ENCODE measurements around the gene IGSF21. TPM values are rescaled to one million over a fixed set of nuclear protein-coding genes. Genes with fewer than 3 reads are reported as not detected.
"Not testable (repeated sequence)": the region's sequence is repeated elsewhere in the genome, so short reads cannot be mapped to it uniquely, and the experiment has no call there.

The IGSF21 gene
- total RNA-seq, 1 donor from 2014 or later: 4.5 TPM

- intact Hi-C loops (cut with DNase I): no loop called here
- no peak for DNase-seq (ENCODE audit: low spot score)
- ATAC-seq: no peak
These were observed 250.1 kb downstream of the IGSF21 start for GRCh38 chr1:18357622-18358230.

- ATAC-seq: no peak
- DNase-seq (ENCODE audit: low spot score): no peak
- intact Hi-C loops (cut with DNase I): no loop called here
These were observed 251.0 kb downstream of the IGSF21 start for GRCh38 chr1:18358600-18358999.

- ATAC-seq: no peak
- intact Hi-C loops (cut with DNase I): no loop called here
- no peak for DNase-seq (ENCODE audit: low spot score)
These were observed 252.7 kb downstream of the IGSF21 start for GRCh38 chr1:18360251-18360650.

DNA sequence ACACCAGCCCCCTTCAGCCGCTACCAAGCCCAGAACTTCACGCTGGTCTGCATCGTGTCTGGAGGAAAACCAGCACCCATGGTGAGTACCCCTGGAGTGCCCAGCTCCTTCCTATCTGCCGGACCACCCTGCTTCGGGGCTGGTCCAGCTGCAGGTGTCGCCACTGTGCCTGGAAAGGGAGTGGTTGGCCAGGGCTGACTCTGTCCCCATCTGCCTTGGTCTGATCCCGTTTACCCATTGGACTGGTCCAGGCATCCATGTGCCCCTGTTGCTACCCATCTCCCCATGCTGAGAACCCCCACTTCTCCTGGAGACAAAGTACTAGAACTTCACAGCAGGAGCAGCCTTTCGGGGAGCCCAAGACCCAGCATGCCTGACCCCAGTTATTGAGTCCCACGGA lies 254.6 kb downstream of the IGSF21 start:
- intact Hi-C loops (cut with DNase I): no loop called here
- no peak for ATAC-seq
- no peak for DNase-seq (ENCODE audit: low spot score)

DNA sequence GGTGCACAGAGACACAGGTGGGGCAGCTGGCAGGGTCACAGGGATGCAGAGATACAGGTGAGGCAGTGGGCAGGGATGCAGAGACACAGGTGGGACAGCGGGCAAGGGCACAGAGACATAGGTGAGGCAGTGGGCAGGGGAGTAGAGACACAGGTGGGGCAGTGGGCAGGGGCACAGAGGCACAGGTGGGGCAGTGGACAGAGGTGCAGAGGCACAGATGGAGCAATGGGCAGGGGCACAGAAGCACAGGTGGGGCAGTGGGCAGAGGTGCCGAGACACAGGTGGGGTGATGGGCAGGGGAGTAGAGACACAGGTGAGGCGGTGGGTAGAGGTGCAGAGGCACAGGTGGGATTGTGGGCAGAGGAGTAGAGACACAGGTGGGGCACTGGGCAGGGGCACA lies 255.8 kb downstream of the IGSF21 start:
- intact Hi-C loops (cut with DNase I): no loop called here
- ATAC-seq (no peak), DNase-seq (ENCODE audit: low spot score) (no peak)

- intact Hi-C loops (cut with DNase I): no loop called here
- ATAC-seq (no peak), DNase-seq (ENCODE audit: low spot score) (no peak)
These were observed 257.6 kb downstream of the IGSF21 start for GRCh38 chr1:18365099-18365705.

GRCh38 chr1:18372505-18372904 lies 264.9 kb downstream of the IGSF21 start:
- DNase-seq (ENCODE audit: low spot score); ATAC-seq; intact Hi-C loops (cut with DNase I): not testable (repeated sequence)

DNA sequence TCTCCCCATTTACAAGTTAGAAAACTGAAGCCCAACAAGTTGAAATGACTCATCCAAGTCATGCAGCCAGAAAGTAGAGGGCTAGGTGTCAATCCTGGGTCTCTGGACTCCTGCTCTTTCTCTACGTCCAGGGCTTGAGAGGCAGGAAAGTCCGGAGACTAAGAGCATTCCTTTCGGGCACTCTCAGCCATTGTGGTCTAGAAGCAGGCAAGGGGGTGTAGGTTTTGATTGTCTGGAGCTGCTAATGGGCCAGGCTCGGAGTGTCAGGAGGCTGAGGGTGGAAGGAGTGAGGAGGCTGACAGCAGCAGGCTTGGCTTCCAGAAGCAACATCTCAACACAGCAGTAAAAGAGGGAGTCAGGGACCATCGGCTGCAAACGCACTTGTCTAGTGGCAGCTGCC lies 265.6 kb downstream of the IGSF21 start:
- ATAC-seq (no peak), DNase-seq (ENCODE audit: low spot score) (no peak)
- intact Hi-C loops (cut with DNase I): no loop called here

- DNase-seq (ENCODE audit: low spot score): no peak
- ATAC-seq: no peak
- intact Hi-C loops (cut with DNase I): no loop called here
These were observed 266.4 kb downstream of the IGSF21 start for GRCh38 chr1:18373882-18374493.

GRCh38 chr1:18376661-18377060 lies 269.1 kb downstream of the IGSF21 start:
- intact Hi-C loops (cut with DNase I): no loop called here
- DNase-seq (ENCODE audit: low spot score) (no peak), ATAC-seq (no peak)

DNA sequence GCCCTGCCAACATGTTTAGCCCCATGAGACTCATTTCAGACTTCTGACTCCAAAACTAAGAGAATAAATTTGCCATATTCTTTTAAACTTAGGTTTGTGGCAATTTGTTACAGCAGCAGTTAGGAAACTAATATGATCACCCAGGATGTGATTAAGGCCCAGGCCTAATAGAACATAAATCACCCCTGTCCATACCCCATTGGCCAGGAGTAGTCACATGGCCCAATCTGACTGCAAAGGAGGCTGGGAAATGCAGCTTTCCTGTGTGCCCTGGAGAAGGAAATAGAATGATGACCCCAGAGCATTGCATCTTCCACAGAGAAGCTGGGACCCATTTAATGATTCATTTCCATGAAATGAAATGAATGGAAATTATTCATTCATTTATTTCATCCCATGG lies 272.7 kb downstream of the IGSF21 start:
- no peak for ATAC-seq
- intact Hi-C loops (cut with DNase I): no loop called here
- no peak for DNase-seq (ENCODE audit: low spot score)

- DNase-seq (ENCODE audit: low spot score): no peak
- ATAC-seq: no peak
- intact Hi-C loops (cut with DNase I): no loop called here
These were observed 276.5 kb downstream of the IGSF21 start for GRCh38 chr1:18384059-18384458.

GRCh38 chr1:18384471-18384870 lies 276.9 kb downstream of the IGSF21 start:
- DNase-seq (ENCODE audit: low spot score) (no peak), ATAC-seq (no peak)
- intact Hi-C loops (cut with DNase I): no loop called here

GRCh38 chr1:18385239-18385790 lies 277.7 kb downstream of the IGSF21 start:
- no peak for ATAC-seq
- DNase-seq (ENCODE audit: low spot score): no peak
- intact Hi-C loops (cut with DNase I): no loop called here

- no peak for DNase-seq (ENCODE audit: low spot score)
These were observed 279.0 kb downstream of the IGSF21 start for GRCh38 chr1:18386591-18386990.

GRCh38 chr1:18387307-18387706 lies 279.7 kb downstream of the IGSF21 start:
- DNase-seq (ENCODE audit: low spot score): no peak
- ATAC-seq: no peak
- intact Hi-C loops (cut with DNase I): no loop called here

More at GRCh38 chr1:18386591-18386990, 279.0 kb downstream of the IGSF21 start:
- ATAC-seq: no peak
- intact Hi-C loops (cut with DNase I): no loop called here

- ATAC-seq (no peak), DNase-seq (ENCODE audit: low spot score) (no peak)
- intact Hi-C loops (cut with DNase I): no loop called here
These were observed 283.4 kb downstream of the IGSF21 start for GRCh38 chr1:18390953-18391352.

GRCh38 chr1:18394563-18395156 lies 287.1 kb downstream of the IGSF21 start:
- no peak for ATAC-seq
- intact Hi-C loops (cut with DNase I): no loop called here
- no peak for DNase-seq (ENCODE audit: low spot score)

DNA sequence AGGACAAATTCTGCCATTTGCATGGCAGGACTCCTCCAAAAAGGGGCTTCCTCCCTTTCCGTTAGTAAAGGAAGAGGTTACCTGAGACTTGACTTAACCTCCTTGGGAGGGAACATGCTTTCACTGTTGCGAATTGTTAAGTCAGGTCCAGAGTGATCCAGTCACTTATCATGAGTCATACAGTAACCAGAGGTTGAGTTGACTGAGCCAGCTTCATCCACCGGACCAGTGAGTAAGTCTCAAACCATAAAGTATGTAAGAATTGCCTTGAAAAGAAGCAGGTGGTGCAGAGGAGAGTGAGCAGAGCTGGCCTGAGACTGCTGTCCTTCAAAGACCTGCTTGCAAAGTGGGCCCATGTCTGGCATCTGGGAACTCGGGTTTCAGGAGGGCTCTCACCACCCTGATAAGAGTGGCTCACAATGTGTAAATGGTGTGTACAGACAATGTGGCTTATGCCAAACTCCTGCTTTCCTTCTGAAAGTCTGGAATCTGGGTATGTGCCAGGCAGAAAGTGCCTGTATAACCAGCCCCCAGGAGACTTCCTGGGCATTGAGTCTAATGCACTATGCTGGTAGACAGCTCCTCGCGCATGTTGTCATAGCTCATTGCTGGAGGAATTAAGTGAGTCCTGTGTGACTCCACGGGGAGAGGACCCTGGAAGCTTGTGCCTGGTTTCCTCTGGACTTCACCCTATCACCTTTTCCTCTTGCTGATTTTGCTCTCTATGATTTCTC lies 288.8 kb downstream of the IGSF21 start:
- DNase-seq (ENCODE audit: low spot score) (no peak), ATAC-seq (no peak)

More for the DNA sequence above, 288.8 kb downstream of the IGSF21 start:
- intact Hi-C loops (cut with DNase I): no loop called here

Measured in sciatic nerve (tissue), 2 donors.